GM19395 (cell line): ENCODE measurements around the gene CYGB.

Experiments
- ATAC-seq: cut with Tn5 transposase; IDR thresholded peaks from one replicate; pipeline ENCODE4 v1.9.1; 2021; ENCODE audit warnings: mild to moderate bottlenecking, moderate library complexity; ENCODE audit not compliant: unreplicated experiment

The CYGB gene

GRCh38 chr17:76537578-76538280 lies at the start of gene CYGB:
Gene CYGB, minus strand, starts transcription at chr17:76537709. Its CDS starts 167 bp downstream, at chr17:76537542.
- ATAC-seq = no peak

- ATAC-seq = no peak
Measured at GRCh38 chr17:76586741-76587487, 49.4 kb upstream of the CYGB start.

DNA sequence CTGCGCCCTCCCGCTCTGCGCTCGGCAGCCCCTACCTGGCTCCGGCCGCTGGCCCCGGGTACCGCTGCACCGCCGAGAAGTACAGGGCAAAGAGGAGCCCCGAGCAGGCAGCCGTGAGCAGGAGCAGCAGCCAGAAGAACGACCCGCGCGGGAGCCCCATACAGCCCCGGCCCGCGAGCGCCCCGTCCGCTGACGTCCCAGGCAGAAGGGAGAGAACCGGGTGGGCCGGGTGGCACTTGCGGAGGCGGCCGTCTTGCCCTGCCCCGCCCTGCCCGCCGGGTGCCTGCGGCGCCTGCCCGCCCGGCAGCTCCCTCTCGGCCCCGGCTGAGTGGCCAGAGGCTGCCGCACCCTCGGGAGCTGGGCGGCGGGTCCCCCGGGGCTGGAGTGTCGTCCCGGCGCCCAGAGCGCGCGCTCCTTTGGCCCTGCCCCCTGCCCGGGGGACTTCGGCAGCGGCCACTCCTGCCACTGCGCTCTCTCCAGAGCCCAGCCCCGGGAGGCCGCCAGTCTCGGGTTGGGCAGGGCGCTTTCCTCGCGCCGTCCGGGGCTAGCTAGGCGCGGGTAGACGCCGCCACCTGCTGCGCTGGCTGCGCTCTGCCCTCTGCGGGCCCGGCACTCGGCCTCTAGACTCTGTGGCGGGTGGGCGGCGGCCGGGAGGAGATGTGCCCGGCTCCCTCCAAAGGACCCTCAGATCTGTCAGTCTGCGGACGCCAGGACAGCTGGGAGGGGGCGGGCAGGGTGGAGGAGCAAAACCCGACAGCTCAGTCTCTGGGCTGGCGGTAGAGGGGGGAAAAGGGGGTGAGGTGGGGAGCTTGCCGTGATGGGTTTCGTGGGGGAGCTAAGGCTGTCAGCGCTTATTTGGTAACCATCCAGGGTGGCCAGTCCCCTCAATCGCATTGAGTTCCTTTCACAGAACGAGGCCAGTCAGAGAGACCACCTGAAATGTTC lies 48.4 kb upstream of the CYGB start, which contains the start of gene ST6GALNAC2:
Gene ST6GALNAC2, minus strand, starts transcription at position 212 of the 945 bp plus-strand sequence. Its CDS starts 52 bp downstream, at position 160.
- ATAC-seq = no peak

DNA sequence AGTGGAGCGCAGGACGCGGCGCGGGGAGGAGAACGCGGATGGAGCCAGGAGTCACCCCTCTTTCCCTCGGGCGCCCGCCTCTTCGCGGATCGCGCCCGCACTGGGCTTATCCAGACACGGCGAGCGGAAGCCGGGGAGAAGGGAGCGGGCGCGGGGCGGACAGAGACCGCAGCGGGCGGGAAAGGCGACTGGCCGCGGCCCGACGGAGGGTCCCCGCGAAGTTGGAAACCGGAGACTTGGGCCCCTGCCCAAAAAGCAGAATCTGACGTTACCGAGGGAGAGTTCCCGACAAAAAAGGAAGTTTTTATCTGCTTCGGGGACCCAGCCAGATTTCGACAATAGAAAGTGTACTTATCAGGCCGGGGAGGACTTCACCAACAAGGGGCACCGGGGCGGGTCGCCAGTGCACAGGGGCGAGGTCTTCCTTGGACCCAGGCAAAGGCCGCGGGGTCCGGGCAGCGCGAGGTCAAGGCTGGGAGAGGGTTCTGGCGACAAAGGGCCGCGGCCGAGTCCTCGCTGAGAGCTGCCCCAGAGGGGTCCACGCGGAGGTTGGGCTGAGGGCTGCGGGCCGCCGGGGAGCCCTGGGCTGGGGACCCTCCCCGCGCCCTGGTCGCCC lies 47.6 kb upstream of the CYGB start:
- no peak for ATAC-seq

DNA sequence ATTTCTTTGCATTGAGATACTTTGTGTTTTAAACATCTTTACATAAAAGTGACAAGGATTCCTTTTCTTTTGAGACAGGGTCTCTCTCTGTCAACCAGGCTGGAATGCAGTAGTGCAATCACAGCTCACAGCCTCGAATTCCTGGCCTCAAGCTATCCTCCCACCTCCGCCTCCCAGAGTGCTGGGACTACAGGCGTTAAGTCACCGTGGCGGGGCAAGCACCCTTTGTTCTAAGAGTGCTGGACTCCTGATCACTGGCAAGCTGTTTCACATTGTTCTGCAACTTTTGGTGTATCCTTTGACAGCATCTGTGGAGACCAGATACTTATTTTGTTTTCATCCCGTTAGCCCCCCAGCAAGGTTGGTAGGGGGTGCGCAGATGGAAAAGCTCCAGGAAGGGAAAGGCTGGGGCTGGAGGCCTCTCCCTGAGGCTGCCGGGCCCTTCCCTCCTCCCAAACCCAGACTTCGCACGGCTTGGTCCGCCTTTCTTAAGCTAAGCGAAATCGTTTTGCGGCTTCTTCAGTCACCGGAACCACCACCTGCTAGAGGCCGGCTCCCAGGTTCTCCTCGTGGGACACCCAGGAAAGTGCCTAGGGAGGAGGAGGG lies 47.0 kb upstream of the CYGB start:
- ATAC-seq = no peak

DNA sequence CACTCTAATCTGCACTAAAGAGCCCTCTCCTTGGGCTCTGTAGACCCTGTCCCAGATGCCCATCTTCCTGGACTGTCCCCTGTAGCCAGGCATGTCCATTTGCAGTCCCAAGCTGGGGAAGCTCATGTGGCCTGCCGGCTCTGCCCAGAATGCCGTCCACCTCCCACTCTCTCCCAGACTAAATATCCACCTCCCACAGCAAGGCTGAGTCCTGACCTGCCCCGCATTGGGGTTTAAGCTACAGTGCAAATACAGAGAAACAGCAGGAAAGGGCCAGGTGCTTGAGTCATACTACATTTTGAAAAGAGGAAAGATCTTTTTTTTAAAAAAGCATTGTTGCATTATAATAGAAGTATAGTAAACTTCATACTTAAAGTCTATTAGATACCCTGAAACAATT lies 45.2 kb upstream of the CYGB start:
- no peak for ATAC-seq

DNA sequence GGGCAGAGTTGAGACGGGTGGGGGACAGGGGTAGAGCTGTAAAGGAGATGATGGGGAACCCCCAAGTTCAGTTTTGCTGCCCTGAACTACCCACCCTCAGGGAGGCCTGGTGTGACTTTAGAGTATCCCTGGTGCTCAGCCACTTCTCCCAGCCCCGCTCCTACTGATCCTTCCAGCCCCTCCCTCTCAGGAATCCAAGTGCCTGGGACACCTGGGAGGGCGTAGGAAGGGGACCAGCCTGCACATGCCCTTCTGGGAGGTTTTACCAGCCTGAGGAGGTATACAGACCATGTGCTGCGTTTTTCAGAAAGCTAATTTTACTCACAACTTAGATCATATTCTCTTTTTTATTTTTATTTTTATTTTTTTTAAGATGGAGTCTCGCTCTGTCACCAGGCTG lies 44.0 kb upstream of the CYGB start:
- no peak for ATAC-seq

DNA sequence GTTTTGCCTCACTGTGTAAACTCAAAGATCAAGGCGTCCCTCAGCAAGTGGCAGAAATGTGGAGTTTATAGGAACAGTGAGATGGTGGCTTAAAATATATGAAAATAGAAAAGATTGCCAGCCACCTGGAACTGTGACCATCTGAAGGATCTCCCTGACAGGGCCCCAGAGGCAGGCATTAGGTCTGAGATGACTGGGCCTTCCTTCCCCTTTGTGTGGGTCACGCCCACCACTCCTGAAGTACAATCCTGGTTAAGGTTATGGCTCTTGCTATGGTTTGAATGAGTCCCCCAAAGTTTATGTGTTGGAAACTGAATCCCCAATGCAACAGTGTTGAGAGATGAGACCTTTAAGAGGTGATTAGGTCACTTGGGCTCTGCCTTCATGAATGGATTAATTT lies 41.8 kb upstream of the CYGB start:
- no peak for ATAC-seq

- no peak for ATAC-seq
Measured at GRCh38 chr17:76578376-76578775, 40.9 kb upstream of the CYGB start.

- ATAC-seq = no peak
Measured at GRCh38 chr17:76577876-76578275, 40.4 kb upstream of the CYGB start.

GRCh38 chr17:76576189-76576588 lies 38.7 kb upstream of the CYGB start:
- no peak for ATAC-seq

DNA sequence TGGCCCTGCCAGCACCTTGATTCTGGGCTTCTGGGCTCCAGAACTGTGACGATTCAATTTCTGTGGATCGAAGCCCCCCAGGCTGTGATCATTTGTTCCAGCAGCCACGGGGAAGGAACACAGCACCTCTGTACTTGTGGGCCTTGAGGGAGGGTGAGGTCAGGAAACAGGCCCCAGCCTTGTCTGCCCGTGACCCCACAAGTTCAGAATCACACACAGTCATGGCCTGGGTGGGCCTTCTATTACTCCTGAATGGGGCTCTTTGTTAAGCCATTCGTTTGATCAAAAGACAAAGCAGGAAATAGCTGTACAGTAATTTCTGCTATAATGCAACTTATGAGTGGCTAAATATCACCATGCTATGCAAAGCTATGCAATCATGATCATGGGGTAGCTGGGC lies 38.1 kb upstream of the CYGB start:
- no peak for ATAC-seq

- ATAC-seq = no peak
Measured at GRCh38 chr17:76574166-76574565, 36.7 kb upstream of the CYGB start.

DNA sequence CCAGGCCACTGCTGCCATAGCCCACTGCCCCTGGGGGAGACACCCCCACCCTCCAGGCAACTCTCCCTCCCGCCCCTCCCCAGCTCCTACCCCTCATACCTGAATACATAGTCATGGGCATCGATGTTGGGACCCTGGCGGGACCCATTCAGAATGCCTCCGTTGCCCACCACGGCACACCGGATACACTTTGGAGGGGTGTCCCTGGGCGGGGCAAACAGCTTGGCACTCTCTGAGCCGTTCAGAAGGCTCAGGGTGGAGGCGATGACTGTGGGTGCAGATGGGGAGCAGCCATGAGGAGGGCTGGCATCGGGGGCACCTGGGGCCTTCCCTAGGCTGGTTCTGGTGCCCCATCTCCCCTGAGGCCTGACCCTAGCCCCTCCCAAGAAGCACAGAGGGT lies 35.6 kb upstream of the CYGB start:
- no peak for ATAC-seq

DNA sequence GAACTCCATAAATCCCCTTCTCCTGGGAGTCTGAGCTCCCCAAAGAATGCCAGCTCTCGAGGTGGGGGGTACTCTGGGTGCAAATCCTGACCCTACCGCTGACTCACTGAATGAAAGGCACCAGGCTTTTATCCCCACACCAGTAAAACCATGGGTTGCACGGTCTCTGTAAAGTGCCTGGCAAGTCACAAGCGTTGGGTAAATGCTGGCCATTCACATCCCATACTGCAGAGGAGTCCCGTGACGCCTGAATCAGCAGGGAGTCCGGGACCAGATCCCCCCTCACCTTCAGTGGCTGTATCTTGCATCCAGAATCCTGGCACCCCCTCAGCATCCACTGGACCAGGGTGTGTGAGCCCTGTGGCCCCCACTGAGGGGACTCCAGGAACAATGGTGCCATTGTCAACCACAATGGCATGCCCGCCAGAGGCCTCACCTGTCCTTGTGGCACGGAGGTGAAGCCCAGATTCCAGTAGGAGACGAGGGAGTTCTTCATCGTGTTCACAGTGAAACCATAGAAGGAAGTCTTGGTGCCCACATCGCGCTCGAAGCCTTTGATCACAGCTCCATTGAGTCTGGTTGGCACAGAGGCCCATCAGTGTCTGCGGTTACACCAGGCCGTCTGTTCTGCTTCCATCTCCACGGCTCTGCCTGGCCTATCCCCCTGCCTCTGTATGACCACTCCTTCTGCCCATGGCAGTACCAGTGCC lies 34.8 kb upstream of the CYGB start:
- no peak for ATAC-seq

DNA sequence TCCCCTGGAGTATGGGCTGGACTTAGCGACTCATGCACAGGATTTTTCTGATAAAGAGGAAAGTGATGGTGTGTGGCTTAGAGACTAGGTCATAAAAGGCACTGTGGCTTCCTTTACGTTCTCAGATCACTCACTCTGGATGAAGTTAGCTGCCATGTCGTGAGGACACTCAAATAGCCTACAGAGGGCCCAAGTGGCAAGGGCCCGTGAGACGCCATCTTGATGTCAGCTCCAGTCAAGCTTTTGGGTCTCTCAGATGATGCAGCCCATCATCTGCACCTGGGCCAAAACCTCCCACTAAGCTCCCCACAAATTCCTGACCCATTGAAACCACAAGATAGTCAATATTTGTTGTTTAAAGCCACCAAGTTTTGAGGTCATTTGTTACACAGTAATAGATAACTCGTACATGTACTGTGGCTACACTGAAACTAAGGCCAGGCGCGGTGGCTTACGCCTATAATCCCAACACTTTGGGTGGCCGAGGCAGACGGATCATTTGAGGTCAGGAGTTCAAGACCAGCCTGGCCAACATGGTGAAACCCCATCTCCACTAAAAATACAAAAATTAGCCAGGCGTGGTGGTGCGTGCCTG lies 33.5 kb upstream of the CYGB start:
- no peak for ATAC-seq

DNA sequence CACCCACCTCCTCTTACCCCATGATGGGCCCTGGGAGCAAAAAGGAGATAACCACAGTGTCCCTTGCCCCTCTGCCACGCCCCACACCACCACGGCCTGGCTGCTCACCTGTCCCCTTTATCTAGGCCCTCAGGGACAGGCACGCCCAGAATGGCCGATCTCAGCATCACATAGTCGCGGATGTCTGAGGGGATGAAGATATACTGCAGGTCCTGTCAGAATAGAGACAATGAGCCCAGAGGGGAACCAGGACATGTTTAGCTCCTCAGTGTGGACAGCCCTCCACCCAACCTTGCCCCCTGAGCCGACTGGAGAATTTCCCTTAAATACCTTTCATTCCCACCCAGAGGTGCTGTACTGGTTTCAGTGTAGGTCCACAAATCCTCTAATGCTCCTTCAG lies 32.9 kb upstream of the CYGB start:
- no peak for ATAC-seq

DNA sequence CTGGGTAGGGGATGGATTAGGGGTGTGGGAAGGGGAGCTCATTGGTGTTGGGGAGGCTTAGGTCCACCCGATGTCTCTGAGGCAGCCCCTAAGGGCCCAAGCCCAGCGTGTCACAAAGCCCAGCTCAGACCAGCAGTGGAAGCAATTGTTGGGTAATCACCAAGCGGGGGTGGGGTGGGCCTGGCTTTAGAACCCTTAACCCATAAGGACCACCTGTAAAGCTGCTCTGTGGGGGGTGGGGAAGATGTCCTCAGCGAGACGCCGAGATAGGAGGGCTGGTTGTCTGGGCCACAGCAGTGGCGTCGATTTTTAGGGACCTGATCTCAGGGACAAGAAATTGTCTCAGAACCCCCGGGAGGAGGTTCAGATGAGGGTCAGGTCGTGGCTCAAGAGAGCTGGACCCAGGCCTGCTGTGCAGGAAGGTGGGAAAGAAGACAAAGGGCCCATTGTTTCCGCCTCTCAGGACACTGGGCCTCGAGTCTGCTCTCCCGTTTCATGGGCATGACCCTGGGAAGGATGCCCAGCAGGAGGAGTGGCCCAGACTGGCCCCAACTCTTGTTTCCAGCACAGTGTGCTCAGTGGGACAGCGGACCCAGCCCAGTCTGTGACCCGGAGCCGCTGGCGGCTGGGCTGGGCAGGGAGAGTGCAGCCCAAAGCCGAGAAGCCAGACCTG lies 32.2 kb upstream of the CYGB start:
- ATAC-seq = no peak

- no peak for ATAC-seq
Measured at GRCh38 chr17:76568811-76569221, 31.3 kb upstream of the CYGB start.
